HepG2 (cell line): ENCODE data around the gene TPSB2. TPM values are rescaled to one million over a fixed set of nuclear protein-coding genes. Genes with fewer than 3 reads are reported as not detected.

Source experiments
- ATAC-seq: fragments of 200-7000 bp; cut with Tn5 transposase; 3 replicates; pipeline ENCODE4 v1.9.1; 2020; ENCODE audit warnings: mild to moderate bottlenecking, moderate library complexity
- BruUV-seq: library from RNA; stranded (reverse); fragments of 400-500 nt; replicated peaks from 2 replicates; lab custom pipeline; 2021; lab: Mats Ljungman, UMichigan
- CTCF ChIA-PET: fragments of 300-600 bp; formaldehyde crosslinking; extraction: SDS; loops from one replicate; lab custom pipeline; 2021; ENCODE audit warnings: low total read pairs, inconsistent platforms, low intra/inter-chr PET ratio; lab: Yijun Ruan, JAX
- POLR2A ChIA-PET: fragments of 350-600 bp; sonication (Branson Sonifier 250); formaldehyde crosslinking; loops from one replicate; lab custom pipeline; 2020; ENCODE audit warnings: antibody characterized with exemption, inconsistent platforms; lab: Yijun Ruan, JAX
- DNase-seq: peaks from one replicate; pipeline ENCODE4 v3.0.0-alpha.2; 2015; ENCODE audit warnings: low spot score
- FAIRE-seq: peaks from 3 replicates; lab custom pipeline; 2011; peaks lifted over from hg19 to GRCh38; lab: Jason Lieb, UNC
- H2AFZ ChIP-seq: one replicate; pipeline ENCODE4 v1.6.1; 2011; ENCODE audit warnings: low read length, inconsistent platforms
- H3K27ac ChIP-seq: fragments of 300-600 bp; 3 replicates; pipeline ENCODE4 v1.8.0; 2011; ENCODE audit warnings: mixed run types, mild to moderate bottlenecking, mixed read lengths, low read length, inconsistent platforms; ENCODE audit not compliant: insufficient read depth; ENCODE audit errors: extremely low read length
- H3K27me3 ChIP-seq, 2 experiments: fragments of 200-600 bp in 1 of 2; 2 replicates in 1 of 2; 3 replicates in 1 of 2; pipeline versions ENCODE4 v1.6.0 to v1.8.0; 2011; ENCODE audit warnings: low read length in 2 of 2, mild to moderate bottlenecking in 2 of 2, moderate library complexity in 2 of 2, inconsistent platforms in 1 of 2; ENCODE audit not compliant: insufficient read depth in 2 of 2, control insufficient read depth in 1 of 2
- H3K36me3 ChIP-seq, 2 experiments: fragments of 200-600 bp in 1 of 2; replicated peaks in 1 of 2; 2 replicates in 1 of 2; 3 replicates in 1 of 2; pipeline versions ENCODE4 v1.5.1 to v1.8.0; 2011; ENCODE audit warnings: low read length in 2 of 2, inconsistent platforms in 1 of 2; ENCODE audit not compliant: insufficient read depth in 2 of 2, control insufficient read depth in 1 of 2
- H3K4me1 ChIP-seq: 2 replicates; pipeline ENCODE4 v1.5.1; 2012; ENCODE audit warnings: low read length, inconsistent platforms; ENCODE audit not compliant: insufficient read depth
- H3K4me2 ChIP-seq: 2 replicates; pipeline ENCODE4 v1.6.0; 2011; ENCODE audit warnings: low read depth, low read length, inconsistent platforms
- H3K4me3 ChIP-seq, 3 experiments: fragments of 200-600 bp in 1 of 3; sonication (generic), shearing (Covaris generic) in 1 of 3; replicated peaks in 1 of 3; 2 replicates each; pipeline ENCODE4 v1.5.1; 2011 to 2016; ENCODE audit warnings: low read length in 3 of 3, inconsistent platforms in 2 of 3, low read depth in 2 of 3, mild to moderate bottlenecking in 2 of 3, control low read depth in 1 of 3, mixed read lengths in 1 of 3; ENCODE audit not compliant: insufficient read depth in 1 of 3
- H3K79me2 ChIP-seq: one replicate; pipeline ENCODE4 v1.6.1; 2011; ENCODE audit warnings: low read length, inconsistent platforms; ENCODE audit not compliant: insufficient read depth
- H3K9ac ChIP-seq: 2 replicates; pipeline ENCODE4 v1.6.0; 2011; ENCODE audit warnings: mild to moderate bottlenecking, low read depth, low read length, inconsistent platforms; ENCODE audit not compliant: insufficient read depth
- H3K9me3 ChIP-seq: 2 replicates; pipeline ENCODE4 v1.5.1; 2012; ENCODE audit warnings: mild to moderate bottlenecking, low read length
- H4K20me1 ChIP-seq: 2 replicates; pipeline ENCODE4 v1.6.0; 2011; ENCODE audit warnings: inconsistent platforms, mild to moderate bottlenecking, low read length, moderate library complexity; ENCODE audit not compliant: insufficient read depth
- GABPB1 ChIP-seq: IDR thresholded peaks from 2 replicates; pipeline ENCODE4 v1.6.1; 2016; ENCODE audit warnings: mild to moderate bottlenecking, missing genetic modification reagents, moderate library complexity, missing compliant biosample characterization
- HOXA7 ChIP-seq: sonication (generic); formaldehyde crosslinking; IDR thresholded peaks from 2 replicates; pipeline ENCODE4 v1.8.1; 2022; ENCODE audit warnings: mild to moderate bottlenecking, missing genetic modification reagents, moderate library complexity
- MTA1 ChIP-seq: sonication (generic); formaldehyde crosslinking; IDR thresholded peaks from 2 replicates; pipeline ENCODE4 v1.4.0; 2020; ENCODE audit warnings: missing genetic modification reagents, mild to moderate bottlenecking, borderline replicate concordance
- NRL ChIP-seq: sonication (generic); formaldehyde crosslinking; IDR thresholded peaks from 2 replicates; pipeline ENCODE4 v1.5.0; 2020; ENCODE audit warnings: missing genetic modification reagents, mild to moderate bottlenecking, moderate library complexity, borderline replicate concordance
- ONECUT2 ChIP-seq: sonication (generic); formaldehyde crosslinking; IDR thresholded peaks from 2 replicates; pipeline ENCODE4 v1.4.0; 2020; ENCODE audit warnings: missing genetic modification reagents
- PHB2 ChIP-seq: fragments of 450-650 bp; IDR thresholded peaks from 2 replicates; pipeline ENCODE4 v1.6.1; 2018; ENCODE audit not compliant: partially characterized antibody
- SP140L ChIP-seq: sonication (generic); formaldehyde crosslinking; IDR thresholded peaks from 2 replicates; pipeline ENCODE4 v1.4.0; 2020; ENCODE audit warnings: missing genetic modification reagents, borderline replicate concordance
- ZFX ChIP-seq: sonication (generic); formaldehyde crosslinking; IDR thresholded peaks from 2 replicates; pipeline ENCODE4 v1.4.0; 2020; ENCODE audit warnings: mild to moderate bottlenecking, low read depth, missing genetic modification reagents, moderate library complexity
- ZNF136 ChIP-seq: sonication (generic); formaldehyde crosslinking; IDR thresholded peaks from 2 replicates; pipeline ENCODE4 v1.8.1; 2022; ENCODE audit warnings: low read depth, mild to moderate bottlenecking, moderate library complexity, missing genetic modification reagents
- ZNF263 ChIP-seq: sonication (generic); formaldehyde crosslinking; IDR thresholded peaks from 2 replicates; pipeline ENCODE4 v1.4.0; 2020; ENCODE audit warnings: missing genetic modification reagents
- ZNF33B ChIP-seq: sonication (generic); formaldehyde crosslinking; IDR thresholded peaks from 2 replicates; pipeline ENCODE4 v1.5.1; 2020; ENCODE audit warnings: mild to moderate bottlenecking, missing genetic modification reagents
- ZNF451 ChIP-seq: sonication (generic); formaldehyde crosslinking; IDR thresholded peaks from 2 replicates; pipeline ENCODE4 v1.5.0; 2020; ENCODE audit warnings: mild to moderate bottlenecking, missing genetic modification reagents
- ZNF772 ChIP-seq: sonication (generic); formaldehyde crosslinking; IDR thresholded peaks from 2 replicates; pipeline ENCODE4 v1.5.0; 2020; ENCODE audit warnings: mild to moderate bottlenecking, missing genetic modification reagents
- ZNF83 ChIP-seq: sonication (generic); formaldehyde crosslinking; IDR thresholded peaks from 2 replicates; pipeline ENCODE4 v1.4.0; 2020; ENCODE audit warnings: missing genetic modification reagents, mild to moderate bottlenecking, borderline replicate concordance
- WGBS: methylation state at CpG from one replicate; pipeline ENCODE4 v1.1.6; 2017; ENCODE audit warnings: low lambda C conversion rate; 5-methylcytosine and 5-hydroxymethylcytosine counted together
- in situ Hi-C: cut with HindIII; loops from 2 replicates; pipeline ENCODE4 v1.10.0; 2017; ENCODE audit warnings: low pct_unique_long_range_greater_than_20kb; ENCODE audit not compliant: extremely low pct_ligation_motif_present
- intact Hi-C: fragments of 100-400 bp; cut with micrococcal nuclease; formaldehyde crosslinking; loops from one replicate; pipeline ENCODE4 v1.10.0; 2022; ENCODE audit not compliant: unreplicated experiment
- polyA plus RNA-seq, 8 experiments: library from polyadenylated mRNA; depleted of rRNA in 3 of 8; stranded (reverse) in 7 of 8; unstranded in 1 of 8; fragments of >200 nt; fragmentation: Illumina TruSeq in 4 of 8; extraction: Trizol in 4 of 8; gene quantifications; 2 replicates each; pipeline versions ENCODE4 v1.2.1 to v1.2.3, GENCODE V29; 2011 to 2016; ENCODE audit warnings: low read depth in 4 of 8, missing spikeins in 1 of 8, mixed read lengths in 1 of 8; ENCODE audit not compliant: insufficient read depth in 1 of 8
- total RNA-seq, 5 experiments: library from RNA; depleted of rRNA; stranded (reverse); fragments of >200 nt; fragmentation: Illumina TruSeq; extraction: Trizol; gene quantifications; 2 replicates each; pipeline ENCODE4 v1.2.3, GENCODE V29; 2016; ENCODE audit warnings: low read depth in 1 of 5
- TF ChIP-seq, protein P1 (sequence below): sonication (generic); formaldehyde crosslinking; IDR thresholded peaks from 2 replicates; pipeline ENCODE4 v1.5.0; 2020; ENCODE audit warnings: mild to moderate bottlenecking, low read depth, missing genetic modification reagents, borderline replicate concordance
- TF ChIP-seq, protein P2 (sequence below): IDR thresholded peaks from 2 replicates; pipeline ENCODE4 v1.6.1; 2016; ENCODE audit warnings: low read depth

Gene TPSB2
- total and polyA plus RNA-seq, 2 of the 13 experiments (the other 11 are each of a cell fraction or from before 2014, with no cell fraction given), result not detected

DNA sequence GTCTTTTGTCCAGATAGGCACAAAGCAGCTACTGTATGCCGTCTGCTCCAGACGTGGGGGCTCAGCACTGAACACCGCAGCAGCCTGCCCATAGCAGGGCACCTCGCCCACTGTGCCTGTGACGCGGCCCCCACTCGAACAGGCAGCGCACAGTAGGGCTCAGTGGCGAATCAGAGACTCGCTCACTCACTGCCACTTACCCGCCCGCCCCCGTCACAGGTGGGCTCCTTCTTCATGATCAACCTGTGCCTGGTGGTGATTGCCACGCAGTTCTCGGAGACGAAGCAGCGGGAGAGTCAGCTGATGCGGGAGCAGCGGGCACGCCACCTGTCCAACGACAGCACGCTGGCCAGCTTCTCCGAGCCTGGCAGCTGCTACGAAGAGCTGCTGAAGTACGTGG, 28.5 kb downstream of the TPSB2 start:
- in situ Hi-C loops, result loop anchor here (25.0 kb wide), 1 partner anchor 389 kb away; the partner anchor contains the start of gene GNG13
- WGBS, result no CpG with 5 or more reads among the region's 25 CpGs
- TF ChIP-seq ZFX (CRISPR knock-in tag), result no peak
- TF ChIP-seq ZNF772 (CRISPR knock-in tag), result no peak
- TF ChIP-seq ONECUT2, result no peak
- TF ChIP-seq PHB2, result no peak
- no peak for TF ChIP-seq ZNF451 (CRISPR knock-in tag)
- no peak for TF ChIP-seq ZNF136
- Histone ChIP-seq H3K4me1 (peaks cover 22% of the 10 kb centered on the region), H3K36me3 (no peaks in the 10 kb centered on the region), H3K9ac (no peak overlapping the region), H3K27me3 (peaks cover 0 to 18% of the 10 kb centered on the region in 2 experiments; a peak in 2 of 5 replicates), H4K20me1 (peaks cover 15% of the 10 kb centered on the region; the same call in 1 of the 2 replicates), H3K79me2 (no peaks in the 10 kb centered on the region), H3K27ac (no peak overlapping the region), H3K4me3 (no peak overlapping the region), H3K9me3 (no peaks in the 10 kb centered on the region), H3K4me2 (no peak overlapping the region), H2AFZ (no peak overlapping the region)
- BruUV-seq, result no TSS peak
- FAIRE-seq (no peak), ATAC-seq (no peak), DNase-seq (no peak)
- ChIA-PET CTCF (no interaction called here), POLR2A (no interaction called here)
- intact Hi-C loops, result no loop called here

DNA sequence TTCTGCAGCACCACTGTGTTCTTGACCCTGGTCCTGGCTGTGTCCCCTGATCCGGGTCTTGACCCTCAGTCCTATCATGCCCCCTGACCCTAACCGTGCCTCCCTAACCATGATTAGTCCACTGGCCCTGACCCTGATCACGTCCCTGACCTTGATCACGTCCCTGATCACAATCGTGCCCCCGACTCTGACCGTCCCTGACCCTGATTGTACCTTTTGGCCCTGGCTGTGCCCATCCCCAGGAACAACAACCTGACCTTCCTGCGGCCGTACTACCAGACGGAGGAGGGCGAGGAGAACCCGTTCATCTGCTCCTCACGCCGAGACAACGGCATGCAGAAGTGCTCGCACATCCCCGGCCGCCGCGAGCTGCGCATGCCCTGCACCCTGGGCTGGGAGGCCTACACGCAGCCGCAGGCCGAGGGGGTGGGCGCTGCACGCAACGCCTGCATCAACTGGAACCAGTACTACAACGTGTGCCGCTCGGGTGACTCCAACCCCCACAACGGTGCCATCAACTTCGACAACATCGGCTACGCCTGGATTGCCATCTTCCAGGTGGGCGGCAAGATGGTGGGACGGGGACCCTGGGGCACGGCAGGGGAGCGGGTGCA, 29.9 kb downstream of the TPSB2 start:
- WGBS, result 76% methylated on average over 29 of the region's 38 CpGs
- FAIRE-seq, result no peak
- in situ Hi-C loops, result loop anchor here (25.0 kb wide), 1 partner anchor 388 kb away; the partner anchor contains the start of gene GNG13
- no peak overlapping the region for H2AFZ ChIP-seq
- POLR2A ChIA-PET, result no interaction called here
- no peaks in the 10 kb centered on the region for H3K9me3 ChIP-seq
- H3K36me3 ChIP-seq, result no peaks in the 10 kb centered on the region
- intact Hi-C loops, result no loop called here
- DNase-seq, result no peak
- H3K27me3 ChIP-seq, result peaks cover 2 to 20% of the 10 kb centered on the region in 2 experiments; a peak in 3 of 5 replicates
- peaks cover 22% of the 10 kb centered on the region for H3K4me1 ChIP-seq
- ATAC-seq, result no peak
- H3K4me3 ChIP-seq, result no peak overlapping the region
- H3K79me2 ChIP-seq, result no peaks in the 10 kb centered on the region
- H3K27ac ChIP-seq, result no peak overlapping the region
- no TSS peak for BruUV-seq
- peaks cover 15% of the 10 kb centered on the region; the same call in 1 of the 2 replicates for H4K20me1 ChIP-seq
- no peak overlapping the region for H3K9ac ChIP-seq
- no peak overlapping the region for H3K4me2 ChIP-seq
- CTCF ChIA-PET, result no interaction called here
- TF ChIP-seq SP140L (CRISPR knock-in tag) (no peak), HOXA7 (CRISPR knock-in tag) (no peak), NRL (CRISPR knock-in tag) (no peak), MTA1 (CRISPR knock-in tag) (no peak), ZNF263 (CRISPR knock-in tag) (no peak), ZNF33B (CRISPR knock-in tag) (no peak), GABPB1 (CRISPR knock-in tag) (no peak), ZNF83 (no peak)
- TF ChIP-seq, protein P1, sequence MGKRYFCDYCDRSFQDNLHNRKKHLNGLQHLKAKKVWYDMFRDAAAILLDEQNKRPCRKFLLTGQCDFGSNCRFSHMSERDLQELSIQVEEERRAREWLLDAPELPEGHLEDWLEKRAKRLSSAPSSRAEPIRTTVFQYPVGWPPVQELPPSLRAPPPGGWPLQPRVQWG (CRISPR knock-in tag), result no peak
- TF ChIP-seq, protein P2, sequence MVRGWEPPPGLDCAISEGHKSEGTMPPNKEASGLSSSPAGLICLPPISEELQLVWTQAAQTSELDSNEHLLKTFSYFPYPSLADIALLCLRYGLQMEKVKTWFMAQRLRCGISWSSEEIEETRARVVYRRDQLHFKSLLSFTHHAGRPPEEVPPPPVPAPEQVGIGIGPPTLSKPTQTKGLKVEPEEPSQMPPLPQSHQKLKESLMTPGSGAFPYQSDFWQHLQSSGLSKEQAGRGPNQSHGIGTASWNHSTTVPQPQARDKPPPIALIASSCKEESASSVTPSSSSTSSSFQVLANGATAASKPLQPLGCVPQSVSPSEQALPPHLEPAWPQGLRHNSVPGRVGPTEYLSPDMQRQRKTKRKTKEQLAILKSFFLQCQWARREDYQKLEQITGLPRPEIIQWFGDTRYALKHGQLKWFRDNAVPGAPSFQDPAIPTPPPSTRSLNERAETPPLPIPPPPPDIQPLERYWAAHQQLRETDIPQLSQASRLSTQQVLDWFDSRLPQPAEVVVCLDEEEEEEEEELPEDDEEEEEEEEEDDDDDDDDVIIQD (CRISPR knock-in tag), result no peak
